Gastrocnemius medialis (tissue), 4 donors: ENCODE data around the gene CELSR1.

ENCODE experiments used
- POLR2A ChIP-seq, 2 donors: fragments of 450-650 bp; IDR thresholded peaks; one replicate each; pipeline ENCODE4 v1.6.1; 2017; ENCODE audit warnings: antibody characterized with exemption in 2 of 2, mild to moderate bottlenecking in 2 of 2, moderate library complexity in 2 of 2
- TF ChIP-seq, protein P1 (sequence below), 5 experiments: fragments of 450-650 bp in 3 of 5; fragments of 200-600 bp in 2 of 5; sonication (generic) in 2 of 5; IDR thresholded peaks in 4 of 5; conservative IDR thresholded peaks in 1 of 5; 1 replicate in 4 of 5; 2 replicates in 1 of 5; pipeline ENCODE4 v1.5.1; 2016 to 2019; ENCODE audit warnings: antibody characterized with exemption in 5 of 5, mild to moderate bottlenecking in 3 of 5, moderate library complexity in 3 of 5

DNA sequence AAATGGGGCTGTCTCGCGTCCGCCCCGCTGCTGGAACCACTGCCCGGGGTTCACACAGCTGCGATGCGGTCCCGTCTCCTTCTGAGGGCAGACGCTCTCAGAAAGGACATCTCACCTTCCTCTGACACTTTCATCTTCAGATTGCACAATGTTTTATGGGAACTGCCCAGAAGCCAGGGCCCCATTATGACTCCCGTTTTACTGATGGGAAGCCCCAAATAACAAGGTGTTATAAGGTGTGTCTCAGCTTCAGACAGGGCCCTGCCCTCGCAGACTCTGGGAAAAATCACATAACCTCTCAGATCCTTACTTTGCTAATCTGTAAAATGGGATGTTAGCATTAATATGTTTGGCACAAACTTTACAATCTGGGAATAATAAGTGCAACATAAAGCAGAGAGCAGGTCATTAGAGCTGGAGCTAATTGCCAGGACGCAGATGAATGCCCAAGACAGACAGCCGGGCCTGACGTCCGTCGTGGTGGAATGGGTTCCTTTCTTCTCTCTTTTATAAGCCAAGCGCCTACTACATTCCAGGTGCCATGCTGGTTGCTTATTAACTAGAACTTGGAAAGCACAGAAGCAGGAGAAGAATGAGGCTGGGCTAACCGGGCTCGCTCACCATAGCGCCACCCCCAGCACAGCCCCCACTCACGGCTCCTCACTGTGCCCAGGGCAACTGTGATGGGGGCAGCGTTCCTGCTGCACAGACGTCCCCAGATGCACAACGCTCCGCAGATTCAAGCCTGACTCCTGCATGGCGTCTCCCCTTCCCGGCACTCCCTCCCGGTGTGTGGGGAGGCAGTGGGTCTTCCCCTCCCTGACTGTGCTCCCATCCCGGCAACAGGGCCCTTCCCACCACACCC, 158.1 kb downstream of the CELSR1 start:
- TF ChIP-seq, protein P1, sequence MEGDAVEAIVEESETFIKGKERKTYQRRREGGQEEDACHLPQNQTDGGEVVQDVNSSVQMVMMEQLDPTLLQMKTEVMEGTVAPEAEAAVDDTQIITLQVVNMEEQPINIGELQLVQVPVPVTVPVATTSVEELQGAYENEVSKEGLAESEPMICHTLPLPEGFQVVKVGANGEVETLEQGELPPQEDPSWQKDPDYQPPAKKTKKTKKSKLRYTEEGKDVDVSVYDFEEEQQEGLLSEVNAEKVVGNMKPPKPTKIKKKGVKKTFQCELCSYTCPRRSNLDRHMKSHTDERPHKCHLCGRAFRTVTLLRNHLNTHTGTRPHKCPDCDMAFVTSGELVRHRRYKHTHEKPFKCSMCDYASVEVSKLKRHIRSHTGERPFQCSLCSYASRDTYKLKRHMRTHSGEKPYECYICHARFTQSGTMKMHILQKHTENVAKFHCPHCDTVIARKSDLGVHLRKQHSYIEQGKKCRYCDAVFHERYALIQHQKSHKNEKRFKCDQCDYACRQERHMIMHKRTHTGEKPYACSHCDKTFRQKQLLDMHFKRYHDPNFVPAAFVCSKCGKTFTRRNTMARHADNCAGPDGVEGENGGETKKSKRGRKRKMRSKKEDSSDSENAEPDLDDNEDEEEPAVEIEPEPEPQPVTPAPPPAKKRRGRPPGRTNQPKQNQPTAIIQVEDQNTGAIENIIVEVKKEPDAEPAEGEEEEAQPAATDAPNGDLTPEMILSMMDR (IDR thresholded peaks at IDR 0.05 in 4 of 5, conservative IDR thresholded peaks at IDR 0.05 in 1 of 5) = no peak
- TF ChIP-seq POLR2A (IDR thresholded peaks at IDR 0.05) = no peak
